Measurements from ENCODE around the gene LGR4. TPM values are rescaled to one million over a fixed set of nuclear protein-coding genes. Genes with fewer than 3 reads are reported as not detected.

The LGR4 gene
- total RNA-seq, 1 donor from 2014 or later = 43.8 TPM

GRCh38 chr11:27397624-27398399 is 74.8 kb downstream of the LGR4 start:
- Histone ChIP-seq H3K9me3 (ENCODE audit: control insufficient read depth in 3 of 3, low read length in 3 of 3) (no peaks in the 10 kb centered on the region), H3K27ac (ENCODE audit: low read depth, low read length) (no peak overlapping the region), H3K36me3 (ENCODE audit: control insufficient read depth in 3 of 3, insufficient read depth in 3 of 3, low read length in 3 of 3) (no peaks in the 10 kb centered on the region), H3K9ac (ENCODE audit: low read depth in 1 of 3, low read length in 3 of 3) (no peak overlapping the region), H3K4me1 (ENCODE audit: control insufficient read depth in 3 of 3, insufficient read depth in 3 of 3, low read length in 3 of 3) (peaks cover 4 to 10% (median 5%) of the 10 kb centered on the region in 3 donors), H3K27me3 (ENCODE audit: control insufficient read depth in 3 of 3, insufficient read depth in 3 of 3, low read length in 3 of 3) (no peaks in the 10 kb centered on the region), H3K4me3 (ENCODE audit: low read length in 3 of 3) (no peak overlapping the region)

DNA sequence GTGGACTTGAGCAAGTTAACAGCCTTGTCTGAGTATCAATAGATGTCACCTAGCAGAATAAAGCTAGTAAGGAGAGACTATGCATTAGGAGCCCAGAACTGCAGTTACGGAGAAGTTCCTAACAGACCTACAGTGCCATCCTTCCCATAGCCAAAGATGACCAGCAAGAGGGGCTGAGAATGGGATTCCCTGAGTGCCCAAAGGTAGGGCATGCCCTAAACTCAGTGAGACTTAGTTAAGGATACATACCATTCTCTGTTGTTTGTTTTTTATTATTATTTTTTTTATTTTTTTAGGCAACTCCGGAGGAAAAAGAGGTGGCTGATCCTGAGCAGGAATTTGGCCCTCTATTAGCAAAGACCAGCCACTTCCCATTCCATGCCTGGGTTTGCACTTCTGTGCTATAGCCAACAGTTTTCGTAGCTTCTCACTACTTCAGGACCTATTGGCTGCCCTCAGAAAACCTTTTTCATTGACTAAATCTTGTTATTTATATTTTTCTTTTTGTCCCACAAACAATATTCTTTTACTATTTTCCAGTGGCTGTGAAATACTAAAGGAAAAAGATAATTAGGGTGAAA is 76.2 kb downstream of the LGR4 start:
- H3K27ac ChIP-seq (ENCODE audit: low read depth, low read length) = no peak overlapping the region
- no peaks in the 10 kb centered on the region for H3K9me3 ChIP-seq (ENCODE audit: control insufficient read depth in 3 of 3, low read length in 3 of 3)
- peaks cover 5 to 10% (median 6%) of the 10 kb centered on the region in 3 donors for H3K4me1 ChIP-seq (ENCODE audit: control insufficient read depth in 3 of 3, insufficient read depth in 3 of 3, low read length in 3 of 3)
- H3K36me3 ChIP-seq (ENCODE audit: control insufficient read depth in 3 of 3, insufficient read depth in 3 of 3, low read length in 3 of 3) = no peaks in the 10 kb centered on the region
- H3K9ac ChIP-seq (ENCODE audit: low read depth in 1 of 3, low read length in 3 of 3) = no peak overlapping the region
- no peaks in the 10 kb centered on the region for H3K27me3 ChIP-seq (ENCODE audit: control insufficient read depth in 3 of 3, insufficient read depth in 3 of 3, low read length in 3 of 3)
- no peak overlapping the region for H3K4me3 ChIP-seq (ENCODE audit: low read length in 3 of 3)

GRCh38 chr11:27395556-27396258 is 76.9 kb downstream of the LGR4 start:
- Histone ChIP-seq H3K9me3 (ENCODE audit: control insufficient read depth in 3 of 3, low read length in 3 of 3) (no peaks in the 10 kb centered on the region), H3K9ac (ENCODE audit: low read depth in 1 of 3, low read length in 3 of 3) (no peak overlapping the region), H3K4me3 (ENCODE audit: low read length in 3 of 3) (no peak overlapping the region), H3K27ac (ENCODE audit: low read depth, low read length) (no peak overlapping the region), H3K27me3 (ENCODE audit: control insufficient read depth in 3 of 3, insufficient read depth in 3 of 3, low read length in 3 of 3) (no peaks in the 10 kb centered on the region), H3K4me1 (ENCODE audit: control insufficient read depth in 3 of 3, insufficient read depth in 3 of 3, low read length in 3 of 3) (peaks cover 5 to 10% (median 6%) of the 10 kb centered on the region in 3 donors), H3K36me3 (ENCODE audit: control insufficient read depth in 3 of 3, insufficient read depth in 3 of 3, low read length in 3 of 3) (peaks cover 0 to under 1% (median 0%) of the 10 kb centered on the region in 3 donors)

- no peak overlapping the region for H3K4me3 ChIP-seq (ENCODE audit: low read length in 3 of 3)
- no peak overlapping the region for H3K9ac ChIP-seq (ENCODE audit: low read depth in 1 of 3, low read length in 3 of 3)
- peaks cover 5 to 10% (median 6%) of the 10 kb centered on the region in 3 donors for H3K4me1 ChIP-seq (ENCODE audit: control insufficient read depth in 3 of 3, insufficient read depth in 3 of 3, low read length in 3 of 3)
- H3K36me3 ChIP-seq (ENCODE audit: control insufficient read depth in 3 of 3, insufficient read depth in 3 of 3, low read length in 3 of 3) = peaks cover 0 to 4% (median 0%) of the 10 kb centered on the region in 3 donors
- no peaks in the 10 kb centered on the region for H3K9me3 ChIP-seq (ENCODE audit: control insufficient read depth in 3 of 3, low read length in 3 of 3)
- H3K27me3 ChIP-seq (ENCODE audit: control insufficient read depth in 3 of 3, insufficient read depth in 3 of 3, low read length in 3 of 3) = no peaks in the 10 kb centered on the region
- no peak overlapping the region for H3K27ac ChIP-seq (ENCODE audit: low read depth, low read length)
Observed at GRCh38 chr11:27394781-27395228, 77.8 kb downstream of the LGR4 start.

GRCh38 chr11:27392278-27393114 is 80.1 kb downstream of the LGR4 start:
- Histone ChIP-seq H3K9me3 (ENCODE audit: control insufficient read depth in 3 of 3, low read length in 3 of 3) (no peaks in the 10 kb centered on the region), H3K9ac (ENCODE audit: low read depth in 1 of 3, low read length in 3 of 3) (no peak overlapping the region), H3K4me3 (ENCODE audit: low read length in 3 of 3) (no peak overlapping the region), H3K36me3 (ENCODE audit: control insufficient read depth in 3 of 3, insufficient read depth in 3 of 3, low read length in 3 of 3) (peaks cover 0 to 4% (median 0%) of the 10 kb centered on the region in 3 donors), H3K27me3 (ENCODE audit: control insufficient read depth in 3 of 3, insufficient read depth in 3 of 3, low read length in 3 of 3) (no peaks in the 10 kb centered on the region), H3K4me1 (ENCODE audit: control insufficient read depth in 3 of 3, insufficient read depth in 3 of 3, low read length in 3 of 3) (peaks cover 5 to 10% (median 6%) of the 10 kb centered on the region in 3 donors), H3K27ac (ENCODE audit: low read depth, low read length) (no peak overlapping the region)

DNA sequence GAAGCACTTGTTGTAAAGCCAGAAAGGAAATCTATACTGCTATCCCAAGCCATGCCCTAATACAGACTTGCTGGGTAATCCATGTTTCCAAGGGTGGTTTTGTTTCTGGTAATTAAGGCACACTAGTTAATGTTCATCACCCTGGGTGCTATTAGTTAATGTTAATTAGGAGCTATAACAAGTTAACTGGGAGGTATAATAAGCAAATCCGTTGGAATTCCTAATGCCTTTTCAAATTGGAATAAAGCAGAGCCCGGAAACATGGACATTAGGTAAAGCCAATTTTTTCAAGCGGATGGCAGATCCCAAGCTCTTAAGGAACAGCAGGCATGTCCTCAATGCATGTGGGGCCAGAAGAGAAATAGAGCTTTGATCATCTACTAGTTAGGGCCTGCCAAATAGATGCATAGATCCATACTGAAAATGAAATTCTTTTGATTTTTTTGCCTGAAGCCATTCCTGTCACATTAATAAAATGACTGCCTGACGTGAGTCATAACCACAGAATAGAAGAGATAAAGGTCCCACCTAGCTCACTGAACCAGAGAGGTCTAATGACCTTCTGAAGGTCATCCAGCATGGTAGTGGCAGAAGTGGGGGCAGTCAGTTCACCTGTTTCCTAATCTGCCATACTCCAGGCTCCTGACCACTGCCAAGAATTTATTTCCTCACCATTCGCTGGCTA is 81.1 kb downstream of the LGR4 start:
- Histone ChIP-seq H3K4me1 (ENCODE audit: control insufficient read depth in 3 of 3, insufficient read depth in 3 of 3, low read length in 3 of 3) (peaks cover 5 to 10% (median 6%) of the 10 kb centered on the region in 3 donors), H3K27me3 (ENCODE audit: control insufficient read depth in 3 of 3, insufficient read depth in 3 of 3, low read length in 3 of 3) (no peaks in the 10 kb centered on the region), H3K4me3 (ENCODE audit: low read length in 3 of 3) (no peak overlapping the region), H3K36me3 (ENCODE audit: control insufficient read depth in 3 of 3, insufficient read depth in 3 of 3, low read length in 3 of 3) (peaks cover 0 to 4% (median 0%) of the 10 kb centered on the region in 3 donors), H3K9ac (ENCODE audit: low read depth in 1 of 3, low read length in 3 of 3) (no peak overlapping the region), H3K9me3 (ENCODE audit: control insufficient read depth in 3 of 3, low read length in 3 of 3) (no peaks in the 10 kb centered on the region), H3K27ac (ENCODE audit: low read depth, low read length) (no peak overlapping the region)

GRCh38 chr11:27390318-27391295 is 82.0 kb downstream of the LGR4 start:
- peaks cover 0 to 4% (median 0%) of the 10 kb centered on the region in 3 donors for H3K36me3 ChIP-seq (ENCODE audit: control insufficient read depth in 3 of 3, insufficient read depth in 3 of 3, low read length in 3 of 3)
- no peak overlapping the region for H3K27ac ChIP-seq (ENCODE audit: low read depth, low read length)
- no peak overlapping the region for H3K4me3 ChIP-seq (ENCODE audit: low read length in 3 of 3)
- no peaks in the 10 kb centered on the region for H3K27me3 ChIP-seq (ENCODE audit: control insufficient read depth in 3 of 3, insufficient read depth in 3 of 3, low read length in 3 of 3)
- H3K4me1 ChIP-seq (ENCODE audit: control insufficient read depth in 3 of 3, insufficient read depth in 3 of 3, low read length in 3 of 3) = peaks cover 5 to 9% (median 6%) of the 10 kb centered on the region in 3 donors
- no peaks in the 10 kb centered on the region for H3K9me3 ChIP-seq (ENCODE audit: control insufficient read depth in 3 of 3, low read length in 3 of 3)
- no peak overlapping the region for H3K9ac ChIP-seq (ENCODE audit: low read depth in 1 of 3, low read length in 3 of 3)

DNA sequence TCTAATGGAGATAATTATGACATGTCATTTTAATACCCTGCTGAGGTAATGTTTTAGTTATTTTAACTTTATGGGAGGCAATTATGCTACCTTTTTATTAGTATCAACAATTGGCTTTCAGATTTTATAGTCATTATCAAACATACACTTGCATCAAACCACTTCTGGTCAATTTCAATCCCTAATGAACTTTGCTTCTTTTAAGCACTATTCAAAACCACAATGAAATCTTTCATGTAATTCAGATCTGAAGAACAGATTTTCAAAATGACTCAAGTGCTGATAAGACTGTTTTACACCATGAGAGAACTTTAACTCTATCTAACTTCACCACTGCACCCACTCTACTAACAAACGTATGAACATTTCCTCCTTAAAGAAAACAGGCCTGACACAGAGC is 83.7 kb downstream of the LGR4 start:
- Histone ChIP-seq H3K4me1 (ENCODE audit: control insufficient read depth in 3 of 3, insufficient read depth in 3 of 3, low read length in 3 of 3) (peaks cover 0 to 2% (median 0%) of the 10 kb centered on the region in 3 donors), H3K4me3 (ENCODE audit: low read length in 3 of 3) (no peak overlapping the region), H3K27me3 (ENCODE audit: control insufficient read depth in 3 of 3, insufficient read depth in 3 of 3, low read length in 3 of 3) (no peaks in the 10 kb centered on the region), H3K27ac (ENCODE audit: low read depth, low read length) (no peak overlapping the region), H3K9me3 (ENCODE audit: control insufficient read depth in 3 of 3, low read length in 3 of 3) (no peaks in the 10 kb centered on the region), H3K9ac (ENCODE audit: low read depth in 1 of 3, low read length in 3 of 3) (no peak overlapping the region), H3K36me3 (ENCODE audit: control insufficient read depth in 3 of 3, insufficient read depth in 3 of 3, low read length in 3 of 3) (peaks cover 0 to 13% (median 5%) of the 10 kb centered on the region in 3 donors)
